HepG2 (cell line): Measurements from ENCODE around the gene ATP6V0A1. TPM values are rescaled to one million over a fixed set of nuclear protein-coding genes. Genes with fewer than 3 reads are reported as not detected.

ENCODE experiments used
- AGO1 ChIP-seq: fragments of 200-400 bp; formaldehyde crosslinking; IDR thresholded peaks from 2 replicates; pipeline ENCODE4 v1.6.1; 2017; ENCODE audit warnings: mild to moderate bottlenecking, low read depth, low read length, moderate library complexity; ENCODE audit not compliant: poor library complexity, severe bottlenecking
- CHD4 ChIP-seq: fragments of 200-600 bp; sonication (generic); IDR thresholded peaks from 2 replicates; pipeline ENCODE4 v1.7.0; 2017; ENCODE audit warnings: mild to moderate bottlenecking, low read length, borderline replicate concordance
- IRF2 ChIP-seq: IDR thresholded peaks from 2 replicates; pipeline ENCODE4 v1.6.1; 2018; ENCODE audit warnings: missing genetic modification reagents, missing compliant biosample characterization
- KAT2B ChIP-seq: fragments of 150-350 bp; IDR thresholded peaks from 2 replicates; pipeline ENCODE4 v1.6.1; 2014; ENCODE audit warnings: low read depth, low read length, borderline replicate concordance
- KLF12 ChIP-seq: sonication (generic); formaldehyde crosslinking; IDR thresholded peaks from 2 replicates; pipeline ENCODE4 v1.4.0; 2020; ENCODE audit warnings: missing genetic modification reagents, borderline replicate concordance
- NFIC ChIP-seq: IDR thresholded peaks from 2 replicates; pipeline ENCODE4 v1.6.1; 2012; ENCODE audit warnings: mild to moderate bottlenecking, low read length, inconsistent platforms
- NR2C2 ChIP-seq: sonication (generic); formaldehyde crosslinking; IDR thresholded peaks from 2 replicates; pipeline ENCODE4 v1.4.0; 2020; ENCODE audit warnings: missing genetic modification reagents, mild to moderate bottlenecking, moderate library complexity, borderline replicate concordance
- POGZ ChIP-seq: sonication (generic); formaldehyde crosslinking; IDR thresholded peaks from 2 replicates; pipeline ENCODE4 v1.4.0; 2020; ENCODE audit warnings: mild to moderate bottlenecking, missing genetic modification reagents
- RBM39 ChIP-seq: fragments of 200-400 bp; formaldehyde crosslinking; IDR thresholded peaks from one replicate; pipeline ENCODE4 v1.6.1; 2018; ENCODE audit warnings: antibody characterized with exemption, mild to moderate bottlenecking, low read depth, low read length; ENCODE audit not compliant: poor library complexity, severe bottlenecking
- TBX2 ChIP-seq: sonication (generic); formaldehyde crosslinking; IDR thresholded peaks from 2 replicates; pipeline ENCODE4 v1.5.0; 2020; ENCODE audit warnings: missing genetic modification reagents, mild to moderate bottlenecking, borderline replicate concordance
- ZBTB42 ChIP-seq: sonication (generic); formaldehyde crosslinking; IDR thresholded peaks from 2 replicates; pipeline ENCODE4 v1.5.0; 2020; ENCODE audit warnings: mild to moderate bottlenecking, missing genetic modification reagents
- ZNF124 ChIP-seq: sonication (generic); formaldehyde crosslinking; IDR thresholded peaks from 2 replicates; pipeline ENCODE4 v1.4.0; 2020; ENCODE audit warnings: missing genetic modification reagents
- ZNF30 ChIP-seq: sonication (generic); formaldehyde crosslinking; IDR thresholded peaks from 2 replicates; pipeline ENCODE4 v1.5.0; 2020; ENCODE audit warnings: mild to moderate bottlenecking, missing genetic modification reagents
- ZNF629 ChIP-seq: sonication (generic); formaldehyde crosslinking; conservative IDR thresholded peaks from 2 replicates; pipeline ENCODE4 v1.5.0; 2020; ENCODE audit warnings: missing genetic modification reagents
- ZNF839 ChIP-seq: sonication (generic); formaldehyde crosslinking; IDR thresholded peaks from 2 replicates; pipeline ENCODE4 v1.4.0; 2020; ENCODE audit warnings: missing genetic modification reagents, mild to moderate bottlenecking, borderline replicate concordance
- ZSCAN21 ChIP-seq: sonication (generic); formaldehyde crosslinking; IDR thresholded peaks from 2 replicates; pipeline ENCODE4 v1.8.0; 2022; ENCODE audit warnings: mild to moderate bottlenecking, missing genetic modification reagents, moderate library complexity, borderline replicate concordance
- polyA plus RNA-seq, 8 experiments: library from polyadenylated mRNA; depleted of rRNA in 3 of 8; stranded (reverse) in 7 of 8; unstranded in 1 of 8; fragments of >200 nt; fragmentation: Illumina TruSeq in 4 of 8; extraction: Trizol in 4 of 8; gene quantifications; 2 replicates each; pipeline versions ENCODE4 v1.2.1 to v1.2.3, GENCODE V29; 2011 to 2016; ENCODE audit warnings: low read depth in 4 of 8, missing spikeins in 1 of 8, mixed read lengths in 1 of 8; ENCODE audit not compliant: insufficient read depth in 1 of 8
- total RNA-seq, 5 experiments: library from RNA; depleted of rRNA; stranded (reverse); fragments of >200 nt; fragmentation: Illumina TruSeq; extraction: Trizol; gene quantifications; 2 replicates each; pipeline ENCODE4 v1.2.3, GENCODE V29; 2016; ENCODE audit warnings: low read depth in 1 of 5
- TF ChIP-seq, protein P1 (sequence below): IDR thresholded peaks from 2 replicates; pipeline ENCODE4 v1.6.1; 2016; ENCODE audit warnings: control low read depth
- TF ChIP-seq, protein P2 (sequence below): sonication (generic); formaldehyde crosslinking; conservative IDR thresholded peaks from 2 replicates; pipeline ENCODE4 v1.4.0; 2020; ENCODE audit warnings: missing genetic modification reagents
- TF ChIP-seq, protein P3 (sequence below): fragments of 450-650 bp; IDR thresholded peaks from 2 replicates; pipeline ENCODE4 v1.6.1; 2017
- TF ChIP-seq, protein P4 (sequence below): sonication (generic); formaldehyde crosslinking; IDR thresholded peaks from 2 replicates; pipeline ENCODE4 v1.8.0; 2022; ENCODE audit warnings: missing genetic modification reagents, mild to moderate bottlenecking, moderate library complexity, borderline replicate concordance
- TF ChIP-seq, protein P5 (sequence below): sonication (generic); formaldehyde crosslinking; IDR thresholded peaks from 2 replicates; pipeline ENCODE4 v1.4.0; 2020; ENCODE audit warnings: missing genetic modification reagents
- TF ChIP-seq, protein P6 (sequence below): sonication (generic); formaldehyde crosslinking; IDR thresholded peaks from 2 replicates; pipeline ENCODE4 v1.4.0; 2020; ENCODE audit warnings: missing genetic modification reagents

The ATP6V0A1 gene
- total and polyA plus RNA-seq, 2 of the 13 experiments (the other 11 are each of a cell fraction or from before 2014, with no cell fraction given) = 27.9 to 54.1 TPM

DNA sequence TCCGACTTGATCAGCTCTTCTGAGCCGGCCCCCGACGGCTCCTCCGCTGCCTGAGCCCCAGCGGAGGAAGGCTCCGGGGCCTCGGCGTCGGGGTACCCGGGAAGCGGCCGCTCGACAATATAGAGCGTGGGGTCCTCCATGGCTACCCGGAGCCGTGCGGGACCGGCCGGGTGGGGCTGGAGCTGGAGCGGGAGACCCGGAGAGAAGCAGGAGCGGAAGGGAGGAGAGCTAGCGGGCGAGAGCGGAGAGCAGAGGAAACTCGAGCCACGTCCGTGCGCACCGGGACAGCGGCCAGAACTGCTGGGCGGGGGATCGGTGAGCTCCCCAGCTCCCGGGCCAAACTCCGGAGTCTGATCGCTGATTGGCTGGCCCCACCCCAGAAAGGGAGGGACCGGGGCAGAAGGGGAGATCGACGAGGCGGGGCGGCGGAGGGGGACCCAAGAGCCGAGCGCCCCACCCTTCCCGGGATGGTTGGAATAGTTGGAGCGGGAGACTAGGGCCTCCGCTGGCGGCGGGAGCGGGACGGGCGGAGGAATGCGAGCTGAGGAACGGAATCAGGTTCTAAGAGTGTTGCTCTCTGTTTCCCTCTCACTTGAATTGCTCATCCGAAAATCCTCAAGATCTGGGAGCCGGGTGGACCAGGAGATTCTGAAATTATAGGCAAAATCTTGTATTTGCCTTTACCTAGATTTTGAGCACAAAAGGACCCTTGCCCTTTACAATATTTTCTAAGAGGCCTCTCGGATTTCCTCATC is 35.5 kb upstream of the ATP6V0A1 start, which contains the start of gene CAVIN1 (continued):
- TF ChIP-seq, protein P1, sequence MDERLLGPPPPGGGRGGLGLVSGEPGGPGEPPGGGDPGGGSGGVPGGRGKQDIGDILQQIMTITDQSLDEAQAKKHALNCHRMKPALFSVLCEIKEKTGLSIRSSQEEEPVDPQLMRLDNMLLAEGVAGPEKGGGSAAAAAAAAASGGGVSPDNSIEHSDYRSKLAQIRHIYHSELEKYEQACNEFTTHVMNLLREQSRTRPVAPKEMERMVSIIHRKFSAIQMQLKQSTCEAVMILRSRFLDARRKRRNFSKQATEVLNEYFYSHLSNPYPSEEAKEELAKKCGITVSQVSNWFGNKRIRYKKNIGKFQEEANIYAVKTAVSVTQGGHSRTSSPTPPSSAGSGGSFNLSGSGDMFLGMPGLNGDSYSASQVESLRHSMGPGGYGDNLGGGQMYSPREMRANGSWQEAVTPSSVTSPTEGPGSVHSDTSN (CRISPR knock-in tag) = no peak
- TF ChIP-seq CHD4 (no peak), ZSCAN21 (CRISPR knock-in tag) (peak; percentile 50; the same call in 1 of the 2 replicates), RBM39 (peak; percentile 59), ZBTB42 (CRISPR knock-in tag) (peak; percentile 43; the same call in 1 of the 2 replicates), ZNF839 (CRISPR knock-in tag) (peak; percentile 58; the same call in 1 of the 2 replicates), KLF12 (CRISPR knock-in tag) (peak; percentile 98), NR2C2 (CRISPR knock-in tag) (no peak), KAT2B (no peak), ZNF124 (CRISPR knock-in tag) (no peak), ZNF629 (CRISPR knock-in tag) (0 out of 2 replicates have a peak, but pooled peaks have one; percentile 31), IRF2 (CRISPR knock-in tag) (peak; percentile 33; the same call in 1 of the 2 replicates), NFIC (no peak), TBX2 (CRISPR knock-in tag) (peak; percentile 46; the same call in 1 of the 2 replicates), POGZ (CRISPR knock-in tag) (no peak), AGO1 (peak; percentile 69), ZNF30 (CRISPR knock-in tag) (peak; percentile 90)
- TF ChIP-seq, protein P2, sequence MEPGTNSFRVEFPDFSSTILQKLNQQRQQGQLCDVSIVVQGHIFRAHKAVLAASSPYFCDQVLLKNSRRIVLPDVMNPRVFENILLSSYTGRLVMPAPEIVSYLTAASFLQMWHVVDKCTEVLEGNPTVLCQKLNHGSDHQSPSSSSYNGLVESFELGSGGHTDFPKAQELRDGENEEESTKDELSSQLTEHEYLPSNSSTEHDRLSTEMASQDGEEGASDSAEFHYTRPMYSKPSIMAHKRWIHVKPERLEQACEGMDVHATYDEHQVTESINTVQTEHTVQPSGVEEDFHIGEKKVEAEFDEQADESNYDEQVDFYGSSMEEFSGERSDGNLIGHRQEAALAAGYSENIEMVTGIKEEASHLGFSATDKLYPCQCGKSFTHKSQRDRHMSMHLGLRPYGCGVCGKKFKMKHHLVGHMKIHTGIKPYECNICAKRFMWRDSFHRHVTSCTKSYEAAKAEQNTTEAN (CRISPR knock-in tag) = peak; percentile 72; the same call in 1 of the 2 replicates
- TF ChIP-seq, protein P3, sequence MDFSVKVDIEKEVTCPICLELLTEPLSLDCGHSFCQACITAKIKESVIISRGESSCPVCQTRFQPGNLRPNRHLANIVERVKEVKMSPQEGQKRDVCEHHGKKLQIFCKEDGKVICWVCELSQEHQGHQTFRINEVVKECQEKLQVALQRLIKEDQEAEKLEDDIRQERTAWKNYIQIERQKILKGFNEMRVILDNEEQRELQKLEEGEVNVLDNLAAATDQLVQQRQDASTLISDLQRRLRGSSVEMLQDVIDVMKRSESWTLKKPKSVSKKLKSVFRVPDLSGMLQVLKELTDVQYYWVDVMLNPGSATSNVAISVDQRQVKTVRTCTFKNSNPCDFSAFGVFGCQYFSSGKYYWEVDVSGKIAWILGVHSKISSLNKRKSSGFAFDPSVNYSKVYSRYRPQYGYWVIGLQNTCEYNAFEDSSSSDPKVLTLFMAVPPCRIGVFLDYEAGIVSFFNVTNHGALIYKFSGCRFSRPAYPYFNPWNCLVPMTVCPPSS = no peak
- TF ChIP-seq, protein P4, sequence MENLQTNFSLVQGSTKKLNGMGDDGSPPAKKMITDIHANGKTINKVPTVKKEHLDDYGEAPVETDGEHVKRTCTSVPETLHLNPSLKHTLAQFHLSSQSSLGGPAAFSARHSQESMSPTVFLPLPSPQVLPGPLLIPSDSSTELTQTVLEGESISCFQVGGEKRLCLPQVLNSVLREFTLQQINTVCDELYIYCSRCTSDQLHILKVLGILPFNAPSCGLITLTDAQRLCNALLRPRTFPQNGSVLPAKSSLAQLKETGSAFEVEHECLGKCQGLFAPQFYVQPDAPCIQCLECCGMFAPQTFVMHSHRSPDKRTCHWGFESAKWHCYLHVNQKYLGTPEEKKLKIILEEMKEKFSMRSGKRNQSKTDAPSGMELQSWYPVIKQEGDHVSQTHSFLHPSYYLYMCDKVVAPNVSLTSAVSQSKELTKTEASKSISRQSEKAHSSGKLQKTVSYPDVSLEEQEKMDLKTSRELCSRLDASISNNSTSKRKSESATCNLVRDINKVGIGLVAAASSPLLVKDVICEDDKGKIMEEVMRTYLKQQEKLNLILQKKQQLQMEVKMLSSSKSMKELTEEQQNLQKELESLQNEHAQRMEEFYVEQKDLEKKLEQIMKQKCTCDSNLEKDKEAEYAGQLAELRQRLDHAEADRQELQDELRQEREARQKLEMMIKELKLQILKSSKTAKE (CRISPR knock-in tag) = no peak
- TF ChIP-seq, protein P5, sequence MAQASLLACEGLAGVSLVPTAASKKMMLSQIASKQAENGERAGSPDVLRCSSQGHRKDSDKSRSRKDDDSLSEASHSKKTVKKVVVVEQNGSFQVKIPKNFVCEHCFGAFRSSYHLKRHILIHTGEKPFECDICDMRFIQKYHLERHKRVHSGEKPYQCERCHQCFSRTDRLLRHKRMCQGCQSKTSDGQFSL (CRISPR knock-in tag) = 0 out of 2 replicates have a peak, but pooled peaks have one; percentile 56
- TF ChIP-seq, protein P6, sequence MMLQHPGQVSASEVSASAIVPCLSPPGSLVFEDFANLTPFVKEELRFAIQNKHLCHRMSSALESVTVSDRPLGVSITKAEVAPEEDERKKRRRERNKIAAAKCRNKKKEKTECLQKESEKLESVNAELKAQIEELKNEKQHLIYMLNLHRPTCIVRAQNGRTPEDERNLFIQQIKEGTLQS = no peak
